Measurements from ENCODE around the gene GGT5. TPM values are rescaled to one million over a fixed set of nuclear protein-coding genes. Genes with fewer than 3 reads are reported as not detected.
A peak's percentile ranks its signal among the peaks of the same experiment; 100 is the strongest.

GGT5 gene
- total and polyA plus RNA-seq, 2 of the 13 experiments (the other 11 are each of a cell fraction or from before 2014, with no cell fraction given) = 0.69 to 3.1 TPM

- TF ChIP-seq ZNF605 (CRISPR knock-in tag; IDR thresholded peaks at IDR 0.05) (no peak), HDAC6 (IDR thresholded peaks at IDR 0.05; ENCODE audit: low read depth, low read length) (no peak), POGZ (CRISPR knock-in tag; IDR thresholded peaks at IDR 0.05) (no peak), HNRNPH1 (optimal IDR thresholded peaks at IDR 0.05; ENCODE audit: low read depth, low read length) (no peak), PLSCR1 (CRISPR knock-in tag; IDR thresholded peaks at IDR 0.05; ENCODE audit: borderline replicate concordance) (no peak), ZBTB40 (IDR thresholded peaks at IDR 0.05) (no peak), ZBTB40 (CRISPR knock-in tag; IDR thresholded peaks at IDR 0.05) (no peak), ZNF543 (CRISPR knock-in tag; IDR thresholded peaks at IDR 0.05) (0 out of 2 replicates have a peak, but pooled peaks have one; percentile 28), ZNF318 (CRISPR knock-in tag; IDR thresholded peaks at IDR 0.05) (no peak), ZKSCAN5 (CRISPR knock-in tag; IDR thresholded peaks at IDR 0.05) (no peak)
These were observed 55.4 kb downstream of the GGT5 start (continued) for GRCh38 chr22:24189249-24190158.

Data from HepG2 (cell line).